Esophagus muscularis mucosa (tissue), 3 donors: ENCODE measurements around the gene GPBP1.

Source experiments
- CTCF ChIP-seq, 3 experiments: fragments of 200-600 bp in 2 of 3; fragments of 450-650 bp in 1 of 3; sonication (generic) in 2 of 3; IDR thresholded peaks; one replicate each; pipeline ENCODE4 v1.5.1; 2017 to 2019; ENCODE audit warnings: antibody characterized with exemption in 3 of 3, mild to moderate bottlenecking in 2 of 3, moderate library complexity in 1 of 3
- POLR2A ChIP-seq: fragments of 450-650 bp; IDR thresholded peaks from one replicate; pipeline ENCODE4 v1.6.1; 2017; ENCODE audit warnings: antibody characterized with exemption, moderate library complexity, mild to moderate bottlenecking, low read depth
- POLR2AphosphoS5 ChIP-seq, 2 donors: sonication (generic); formaldehyde crosslinking; IDR thresholded peaks; one replicate each; pipeline ENCODE4 v1.6.1; 2017; ENCODE audit warnings: antibody characterized with exemption in 2 of 2

GRCh38 chr5:57258052-57258451 lies 84.2 kb downstream of the GPBP1 start:
- TF ChIP-seq CTCF (IDR thresholded peaks at IDR 0.05) (no peak), POLR2AphosphoS5 (IDR thresholded peaks at IDR 0.05) (no peak), POLR2A (no peak)
